IPS-20b (cell line): ENCODE results near the gene FMNL1.

Experiments used
- H3K27ac ChIP-seq: one replicate; pipeline ENCODE4 v1.5.1; 2013; ENCODE audit warnings: low read length
- H3K27me3 ChIP-seq: 2 replicates; pipeline ENCODE4 v1.6.1; 2013; ENCODE audit warnings: mild to moderate bottlenecking, low read length, inconsistent platforms; ENCODE audit not compliant: insufficient read depth
- H3K36me3 ChIP-seq: 2 replicates; pipeline ENCODE4 v1.6.1; 2013; ENCODE audit warnings: low read depth, mild to moderate bottlenecking, inconsistent platforms, low read length, moderate library complexity; ENCODE audit not compliant: insufficient read depth
- H3K4me1 ChIP-seq: 2 replicates; pipeline ENCODE4 v1.6.1; 2013; ENCODE audit warnings: mild to moderate bottlenecking, control low read depth, inconsistent platforms, low read length, moderate library complexity; ENCODE audit not compliant: insufficient read depth
- H3K4me3 ChIP-seq: 2 replicates; pipeline ENCODE4 v1.5.1; 2013; ENCODE audit warnings: mild to moderate bottlenecking, low read length, inconsistent platforms
- H3K9ac ChIP-seq: 2 replicates; pipeline ENCODE4 v1.6.1; 2013; ENCODE audit warnings: low read depth, mild to moderate bottlenecking, inconsistent platforms, low read length, moderate library complexity
- H3K9me3 ChIP-seq: 2 replicates; pipeline ENCODE4 v1.6.1; 2013; ENCODE audit warnings: mild to moderate bottlenecking, low read depth, low read length, inconsistent platforms; ENCODE audit not compliant: insufficient read depth

The FMNL1 gene

DNA sequence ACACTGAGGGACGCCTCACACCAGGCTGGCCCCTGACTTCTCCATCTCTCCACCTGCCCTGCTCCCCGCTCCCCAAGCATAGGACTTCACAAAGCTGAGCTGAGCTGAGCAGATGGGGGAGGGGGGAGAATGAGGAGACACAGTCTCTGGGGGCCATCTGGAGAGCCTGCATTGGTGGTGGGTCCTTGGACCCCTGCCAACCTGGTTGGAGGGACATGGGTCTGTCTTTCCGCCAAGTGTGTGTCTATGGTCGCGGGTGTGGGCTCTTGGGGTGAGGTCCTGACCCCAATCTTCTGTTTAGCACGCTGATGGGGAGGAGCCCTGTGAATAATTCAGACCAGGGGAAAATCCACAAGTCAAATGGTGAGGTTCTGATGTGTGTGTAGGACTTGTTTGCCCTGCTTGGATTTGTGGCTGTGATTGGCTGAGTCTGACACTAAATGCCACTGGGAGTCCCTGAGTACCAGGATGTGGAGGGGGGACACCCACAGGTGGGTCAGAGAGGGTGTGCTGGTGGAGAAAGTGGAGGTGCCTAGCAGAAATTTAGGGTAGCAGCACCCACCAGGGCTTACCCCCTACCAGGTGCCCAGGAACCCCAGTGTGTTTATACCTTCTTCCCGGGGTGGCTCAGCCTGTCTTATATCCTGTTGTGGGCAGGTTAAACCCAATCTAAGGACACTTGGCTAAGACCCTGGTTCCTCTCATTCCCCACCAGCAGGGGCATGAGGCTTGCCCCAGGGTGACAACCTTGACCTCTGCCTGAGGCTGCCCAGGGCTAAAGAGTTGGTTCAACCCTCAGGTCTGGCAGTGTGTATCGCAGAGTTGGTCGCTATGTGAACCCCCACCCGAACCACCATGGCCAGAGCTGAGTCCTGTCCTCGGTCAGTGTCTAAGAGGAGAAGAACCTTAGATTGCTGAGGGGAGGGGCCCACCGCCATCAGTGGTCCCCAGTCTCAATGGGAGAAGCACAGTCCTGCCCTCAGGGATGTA is 2.1 kb downstream of the FMNL1 start:
- H3K9me3 ChIP-seq: no peaks in the 10 kb centered on the region
- no peak overlapping the region for H3K9ac ChIP-seq
- H3K4me3 ChIP-seq: no peak overlapping the region
- no peaks in the 10 kb centered on the region for H3K36me3 ChIP-seq
- H3K4me1 ChIP-seq: peaks cover 4% of the 10 kb centered on the region
- peaks cover 61% of the 10 kb centered on the region for H3K27me3 ChIP-seq
- H3K27ac ChIP-seq: no peak overlapping the region

DNA sequence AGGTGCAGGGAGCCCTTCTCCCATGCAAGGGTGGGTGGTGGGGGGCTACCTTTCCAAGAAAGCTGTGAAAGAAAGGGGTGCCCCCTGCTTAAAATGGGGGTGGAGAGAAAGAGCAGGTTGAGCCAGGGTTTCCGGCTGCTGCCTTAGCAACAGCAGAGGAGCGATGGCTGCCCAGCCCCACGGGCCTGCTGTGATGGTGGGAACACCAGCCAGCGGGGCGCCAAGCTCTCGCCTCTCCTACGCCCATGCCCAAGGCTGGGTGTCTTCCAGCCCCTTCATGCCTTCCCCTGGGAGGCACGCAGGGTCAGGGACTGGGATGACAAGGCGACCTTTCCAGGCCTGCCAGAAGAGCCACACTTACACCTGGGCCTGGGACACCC is 3.0 kb downstream of the FMNL1 start:
- Histone ChIP-seq H3K9ac (no peak overlapping the region), H3K4me1 (peaks cover 12% of the 10 kb centered on the region), H3K27ac (no peak overlapping the region), H3K36me3 (no peaks in the 10 kb centered on the region), H3K9me3 (no peaks in the 10 kb centered on the region), H3K4me3 (no peak overlapping the region), H3K27me3 (peaks cover 54% of the 10 kb centered on the region)

- Histone ChIP-seq H3K27ac (no peak overlapping the region), H3K9ac (no peak overlapping the region), H3K36me3 (no peaks in the 10 kb centered on the region), H3K27me3 (peaks cover 48% of the 10 kb centered on the region), H3K4me1 (peaks cover 12% of the 10 kb centered on the region), H3K9me3 (no peaks in the 10 kb centered on the region), H3K4me3 (no peak overlapping the region)
Observed at GRCh38 chr17:45225051-45225700, 3.5 kb downstream of the FMNL1 start.

DNA sequence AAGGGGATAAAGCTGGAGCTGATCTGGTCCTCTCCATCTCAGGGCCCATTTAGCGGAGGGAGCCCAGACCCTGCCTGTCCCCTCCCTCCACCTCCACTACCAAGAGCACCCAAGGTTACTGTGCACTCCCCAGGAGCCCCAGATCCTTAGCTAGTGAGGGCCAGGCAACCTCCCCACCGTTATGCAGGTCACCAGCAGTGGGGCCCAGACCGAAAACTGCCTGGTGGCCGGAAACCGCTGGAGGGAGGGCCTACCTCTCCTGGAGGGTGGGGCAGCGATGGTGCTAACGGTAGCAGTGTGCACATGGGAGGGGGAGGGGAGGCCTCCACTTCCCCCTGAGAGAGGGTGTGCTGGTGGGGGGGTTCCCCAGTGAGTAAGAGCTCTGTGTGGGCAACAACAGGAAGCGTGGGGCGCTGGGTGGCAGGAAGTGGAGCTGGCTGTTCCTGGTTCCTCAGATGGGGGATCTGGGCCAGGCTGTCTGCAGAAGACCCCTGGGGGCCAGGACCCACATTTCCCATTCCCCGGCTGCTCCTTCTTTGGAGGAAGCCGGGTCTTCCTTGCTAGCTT is 4.4 kb downstream of the FMNL1 start:
- H3K27ac ChIP-seq: no peak overlapping the region
- H3K9ac ChIP-seq: no peak overlapping the region
- H3K4me1 ChIP-seq: peaks cover 12% of the 10 kb centered on the region

DNA sequence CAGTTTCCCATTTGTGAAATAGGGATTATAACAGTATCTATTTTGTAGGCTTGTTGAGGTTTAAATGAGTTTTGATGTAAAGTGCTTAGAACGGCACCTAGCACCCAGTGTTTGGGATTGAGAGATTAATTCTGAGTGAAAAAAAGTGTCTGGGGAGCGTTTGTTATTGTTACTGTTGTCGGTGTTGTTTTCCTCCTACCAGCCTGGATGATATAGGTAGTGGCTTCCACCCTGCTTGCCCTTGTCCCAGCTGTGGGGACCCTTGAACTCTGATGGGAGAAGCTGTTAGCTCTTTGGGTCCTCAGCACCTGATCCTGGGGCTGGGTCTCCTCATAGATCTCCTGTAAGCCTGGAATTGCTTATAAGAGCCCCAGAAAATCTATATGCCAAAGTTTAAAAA is 4.9 kb downstream of the FMNL1 start:
- H3K36me3 ChIP-seq: no peaks in the 10 kb centered on the region
- no peak overlapping the region for H3K4me3 ChIP-seq
- no peak overlapping the region for H3K9ac ChIP-seq
- H3K9me3 ChIP-seq: no peaks in the 10 kb centered on the region
- peaks cover 12% of the 10 kb centered on the region for H3K4me1 ChIP-seq
- H3K27ac ChIP-seq: no peak overlapping the region
- H3K27me3 ChIP-seq: peaks cover 42% of the 10 kb centered on the region

More for the DNA sequence above, 4.4 kb downstream of the FMNL1 start:
- Histone ChIP-seq H3K27me3 (peaks cover 46% of the 10 kb centered on the region), H3K36me3 (no peaks in the 10 kb centered on the region), H3K4me3 (no peak overlapping the region), H3K9me3 (no peaks in the 10 kb centered on the region)

DNA sequence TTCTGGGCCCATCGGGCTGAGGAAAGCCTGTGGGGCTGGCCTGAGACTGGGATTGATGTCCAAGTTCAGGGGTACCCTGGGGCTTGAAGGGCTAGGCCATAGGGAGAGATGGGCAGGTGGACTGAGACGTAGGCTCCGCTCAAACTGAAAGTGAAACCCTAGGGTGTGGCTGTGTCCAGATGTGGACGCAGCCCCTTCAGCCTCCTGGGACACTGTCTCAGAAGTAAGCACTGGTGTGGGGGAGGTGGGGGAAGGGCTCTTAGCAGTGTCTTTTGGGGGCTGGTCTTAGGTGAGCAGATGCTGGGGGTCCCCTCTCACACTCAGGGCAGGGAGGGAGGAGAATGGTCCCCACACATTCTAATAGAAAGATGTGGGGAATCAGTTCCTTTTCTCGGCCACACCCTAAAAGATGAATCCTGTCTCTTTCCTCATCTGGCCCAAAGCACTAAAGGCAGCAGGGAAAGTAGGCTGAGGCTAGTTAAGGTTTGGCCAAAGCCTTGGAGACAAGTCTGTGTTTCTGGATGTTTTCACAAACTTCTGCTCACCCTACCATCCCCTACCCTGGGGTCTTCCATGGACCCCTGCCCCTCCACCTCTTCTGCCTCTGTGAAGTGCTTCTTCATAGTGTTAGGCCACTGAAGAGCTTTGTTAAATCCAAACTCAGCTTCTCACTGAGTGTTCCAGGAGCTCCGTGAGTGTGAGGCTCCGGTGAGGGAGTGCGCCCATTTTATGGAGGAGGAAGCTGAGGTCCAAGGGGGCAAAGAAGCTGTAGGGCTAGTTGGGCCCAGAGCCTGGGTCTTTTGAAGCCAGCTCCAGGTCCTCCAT is 5.6 kb downstream of the FMNL1 start:
- no peak overlapping the region for H3K4me3 ChIP-seq
- no peak overlapping the region for H3K9ac ChIP-seq
- no peaks in the 10 kb centered on the region for H3K9me3 ChIP-seq
- peaks cover 36% of the 10 kb centered on the region for H3K27me3 ChIP-seq
- H3K27ac ChIP-seq: no peak overlapping the region
- no peaks in the 10 kb centered on the region for H3K36me3 ChIP-seq
- H3K4me1 ChIP-seq: peaks cover 12% of the 10 kb centered on the region

DNA sequence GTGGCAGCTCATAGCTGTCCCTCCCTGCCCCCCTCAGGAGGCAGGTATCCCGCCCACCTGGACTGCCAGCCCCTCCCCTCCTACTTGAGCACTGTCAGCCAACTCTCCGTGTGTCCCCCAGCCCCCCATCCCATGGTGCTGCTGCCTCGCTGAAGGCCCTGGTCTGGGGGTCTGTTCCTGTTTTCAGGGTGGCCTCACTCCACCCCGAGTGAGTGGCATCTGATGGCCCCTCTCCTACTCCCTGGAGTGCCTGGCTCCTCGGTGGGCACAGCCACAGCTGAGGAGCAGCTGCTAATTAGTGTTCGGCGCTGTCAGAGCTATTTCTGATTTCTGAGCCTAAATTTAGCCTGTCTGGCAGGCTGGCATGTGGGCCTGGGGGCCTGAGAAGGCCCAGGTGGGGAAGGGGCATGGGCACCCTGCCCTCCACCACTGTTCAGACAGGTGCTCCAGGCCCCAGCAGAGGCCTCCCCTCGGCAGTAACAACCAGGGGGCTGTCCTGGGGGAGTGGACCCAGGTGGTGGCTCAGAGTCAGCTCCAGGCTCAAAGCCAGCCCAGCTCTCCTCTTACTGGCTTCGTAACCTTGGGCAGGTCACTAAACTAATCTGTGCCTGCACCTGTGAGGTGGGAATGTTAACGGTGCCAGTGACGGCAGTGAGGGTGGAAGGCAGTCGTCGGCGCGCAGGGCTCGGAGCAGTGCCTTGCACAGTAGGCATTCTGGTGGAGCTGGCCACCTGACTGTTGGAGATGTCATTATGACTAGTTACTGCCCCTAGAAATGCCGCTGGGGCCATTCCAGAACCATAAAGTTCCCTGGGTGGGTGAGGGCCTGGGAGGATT is 6.5 kb downstream of the FMNL1 start:
- Histone ChIP-seq H3K4me1 (peaks cover 12% of the 10 kb centered on the region), H3K9me3 (no peaks in the 10 kb centered on the region), H3K36me3 (no peaks in the 10 kb centered on the region), H3K27me3 (peaks cover 28% of the 10 kb centered on the region), H3K27ac (no peak overlapping the region), H3K9ac (no peak overlapping the region), H3K4me3 (no peak overlapping the region)

DNA sequence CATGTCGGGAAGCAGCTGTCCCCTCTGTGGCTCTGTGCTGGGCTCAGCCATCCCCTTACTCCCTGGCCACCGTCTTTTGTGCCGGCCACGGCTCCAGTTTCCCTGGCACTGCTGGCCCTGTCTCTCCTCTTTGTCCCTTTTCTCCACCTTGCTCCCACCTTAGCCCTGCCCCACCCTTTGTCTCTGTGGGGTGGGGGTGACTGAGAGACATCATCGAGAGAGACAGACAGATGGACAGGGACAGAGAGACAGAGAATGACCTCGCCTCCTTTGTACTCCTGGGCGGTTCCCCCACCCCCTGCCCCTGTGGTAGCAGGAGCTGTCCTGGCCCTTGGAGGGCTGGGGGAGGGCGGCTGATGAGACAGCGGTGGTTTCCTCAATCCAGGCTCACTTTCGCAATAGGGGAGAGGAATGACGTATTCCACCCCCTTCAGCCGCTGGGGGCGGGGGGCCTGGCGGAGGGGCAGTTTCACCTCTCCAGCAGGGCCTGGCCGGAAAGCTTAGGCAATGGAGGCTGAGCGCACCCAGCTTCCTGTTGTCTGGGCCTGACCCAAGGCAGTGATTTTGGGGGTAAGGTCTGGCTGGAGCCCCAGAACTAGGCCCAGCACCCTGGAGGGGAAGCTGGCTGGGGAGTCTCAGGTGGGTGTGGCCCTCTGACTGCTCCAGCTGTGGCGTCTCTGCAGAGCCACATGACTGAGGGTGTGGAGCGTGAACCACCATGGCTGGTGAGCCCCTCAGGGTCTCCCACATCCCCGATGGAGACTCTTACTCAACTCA is 7.3 kb downstream of the FMNL1 start:
- Histone ChIP-seq H3K4me3 (no peak overlapping the region), H3K9ac (no peak overlapping the region), H3K4me1 (peaks cover 12% of the 10 kb centered on the region), H3K9me3 (no peaks in the 10 kb centered on the region), H3K27ac (no peak overlapping the region), H3K36me3 (no peaks in the 10 kb centered on the region), H3K27me3 (peaks cover 20% of the 10 kb centered on the region)

DNA sequence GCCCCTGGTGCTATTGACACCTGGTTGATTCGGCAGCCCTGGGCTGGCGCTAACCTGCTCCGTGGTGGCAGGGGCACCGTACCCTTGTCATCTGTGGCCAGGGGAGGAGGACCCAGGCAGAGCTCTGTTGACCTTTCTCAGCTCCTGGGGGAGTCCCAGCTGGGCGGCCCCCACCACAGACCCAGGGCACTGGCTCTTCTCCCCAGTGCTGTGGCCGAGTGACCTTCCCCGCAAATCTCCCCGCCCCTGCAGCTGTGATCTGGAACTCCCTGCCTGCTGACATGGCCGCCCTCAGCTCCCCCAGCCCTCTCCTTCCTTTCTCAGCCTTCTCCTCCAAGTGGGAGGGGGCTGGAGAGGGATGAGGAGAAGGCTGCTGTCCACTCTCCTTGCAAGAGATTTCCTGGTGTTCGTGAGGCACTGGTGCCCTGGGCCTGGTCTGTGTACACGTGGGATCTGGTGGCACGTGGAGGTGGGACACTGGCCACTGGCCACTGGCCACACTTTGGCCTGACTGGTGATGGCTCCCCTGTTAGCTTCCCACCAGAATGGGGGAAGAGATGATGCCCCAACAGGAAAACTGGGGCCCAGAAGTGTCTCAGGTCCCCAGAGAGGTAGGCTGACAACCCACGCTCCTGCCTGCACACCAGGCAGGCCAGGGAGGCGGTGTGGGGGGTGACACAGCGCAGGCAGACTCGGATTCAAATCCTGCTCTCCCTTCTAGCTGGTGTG is 8.2 kb downstream of the FMNL1 start:
- H3K9me3 ChIP-seq: no peaks in the 10 kb centered on the region
- no peak overlapping the region for H3K27ac ChIP-seq
- H3K4me3 ChIP-seq: no peak overlapping the region
- H3K36me3 ChIP-seq: no peaks in the 10 kb centered on the region
- peaks cover 12% of the 10 kb centered on the region for H3K4me1 ChIP-seq
- no peak overlapping the region for H3K9ac ChIP-seq
- H3K27me3 ChIP-seq: peaks cover 12% of the 10 kb centered on the region

- Histone ChIP-seq H3K4me3 (no peak overlapping the region), H3K27me3 (peaks cover 14% of the 10 kb centered on the region), H3K36me3 (no peaks in the 10 kb centered on the region), H3K9me3 (no peaks in the 10 kb centered on the region), H3K4me1 (peaks cover 12% of the 10 kb centered on the region), H3K9ac (no peak overlapping the region), H3K27ac (no peak overlapping the region)
Observed at GRCh38 chr17:45230410-45230786, 8.7 kb downstream of the FMNL1 start.
